Gastroesophageal sphincter (tissue), 3 donors: ENCODE data around the gene KCNMA1.

ENCODE experiments used
- EP300 ChIP-seq: sonication (generic); formaldehyde crosslinking; IDR thresholded peaks from one replicate; pipeline ENCODE4 v1.6.1; 2017; ENCODE audit warnings: antibody characterized with exemption, mild to moderate bottlenecking
- POLR2A ChIP-seq, 2 donors: fragments of 450-650 bp; IDR thresholded peaks; one replicate each; pipeline ENCODE4 v1.6.1; 2017; ENCODE audit warnings: antibody characterized with exemption in 2 of 2, mild to moderate bottlenecking in 2 of 2, moderate library complexity in 1 of 2
- POLR2AphosphoS5 ChIP-seq: sonication (generic); formaldehyde crosslinking; IDR thresholded peaks from one replicate; pipeline ENCODE4 v1.6.1; 2017; ENCODE audit warnings: antibody characterized with exemption
- TF ChIP-seq, protein P1 (sequence below), 4 experiments: fragments of 200-600 bp in 2 of 4; fragments of 450-650 bp in 2 of 4; sonication (generic) in 1 of 4; IDR thresholded peaks; one replicate each; pipeline ENCODE4 v1.5.1; 2017 to 2019; ENCODE audit warnings: antibody characterized with exemption in 4 of 4, mild to moderate bottlenecking in 2 of 4, moderate library complexity in 2 of 4

DNA sequence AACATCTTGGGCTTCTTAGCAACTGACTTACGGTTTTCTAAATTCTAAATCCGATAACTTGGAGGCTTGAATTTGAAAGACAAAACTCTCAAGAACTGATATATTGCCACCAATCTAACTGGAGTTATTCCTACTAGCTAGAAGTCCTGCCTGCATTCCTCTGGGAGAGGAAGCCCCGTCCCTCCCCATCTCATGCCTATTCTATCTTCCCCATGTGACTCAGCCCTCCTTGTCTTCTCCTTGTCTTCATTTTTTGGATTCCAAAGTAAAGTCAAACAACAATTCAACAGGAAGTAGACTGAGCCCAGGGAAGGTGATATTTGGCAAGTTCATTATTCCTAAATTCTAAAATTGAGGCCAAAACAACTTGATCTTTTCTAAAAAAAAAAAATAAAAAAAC, 587.7 kb downstream of the KCNMA1 start:
- TF ChIP-seq, protein P1, sequence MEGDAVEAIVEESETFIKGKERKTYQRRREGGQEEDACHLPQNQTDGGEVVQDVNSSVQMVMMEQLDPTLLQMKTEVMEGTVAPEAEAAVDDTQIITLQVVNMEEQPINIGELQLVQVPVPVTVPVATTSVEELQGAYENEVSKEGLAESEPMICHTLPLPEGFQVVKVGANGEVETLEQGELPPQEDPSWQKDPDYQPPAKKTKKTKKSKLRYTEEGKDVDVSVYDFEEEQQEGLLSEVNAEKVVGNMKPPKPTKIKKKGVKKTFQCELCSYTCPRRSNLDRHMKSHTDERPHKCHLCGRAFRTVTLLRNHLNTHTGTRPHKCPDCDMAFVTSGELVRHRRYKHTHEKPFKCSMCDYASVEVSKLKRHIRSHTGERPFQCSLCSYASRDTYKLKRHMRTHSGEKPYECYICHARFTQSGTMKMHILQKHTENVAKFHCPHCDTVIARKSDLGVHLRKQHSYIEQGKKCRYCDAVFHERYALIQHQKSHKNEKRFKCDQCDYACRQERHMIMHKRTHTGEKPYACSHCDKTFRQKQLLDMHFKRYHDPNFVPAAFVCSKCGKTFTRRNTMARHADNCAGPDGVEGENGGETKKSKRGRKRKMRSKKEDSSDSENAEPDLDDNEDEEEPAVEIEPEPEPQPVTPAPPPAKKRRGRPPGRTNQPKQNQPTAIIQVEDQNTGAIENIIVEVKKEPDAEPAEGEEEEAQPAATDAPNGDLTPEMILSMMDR (IDR thresholded peaks at IDR 0.05): no peak
- no peak for TF ChIP-seq POLR2AphosphoS5
- no peak for TF ChIP-seq POLR2A (IDR thresholded peaks at IDR 0.05)
- no peak for TF ChIP-seq EP300
